DOHH2 (cell line): ENCODE data around the gene C1QTNF6.
"Not testable (repeated sequence)": the region's sequence is repeated elsewhere in the genome, so short reads cannot be mapped to it uniquely, and the experiment has no call there.

Source experiments
- H3F3A ChIP-seq: fragments of 200-600 bp; sonication (generic), shearing (Covaris generic); 2 replicates; pipeline ENCODE4 v1.6.0; 2016; ENCODE audit warnings: antibody characterized with exemption, mild to moderate bottlenecking; ENCODE audit not compliant: control insufficient read depth, insufficient read depth
- H3K27ac ChIP-seq: fragments of 200-600 bp; sonication (generic); 2 replicates; pipeline ENCODE4 v1.5.1; 2014; ENCODE audit warnings: low read depth, mild to moderate bottlenecking, low read length, moderate library complexity
- H3K27me3 ChIP-seq: fragments of 200-600 bp; sonication (generic); 2 replicates; pipeline ENCODE4 v1.6.1; 2014; ENCODE audit warnings: mild to moderate bottlenecking, low read length, mixed read lengths; ENCODE audit not compliant: control insufficient read depth
- H3K36me3 ChIP-seq: fragments of 200-600 bp; sonication (generic); 2 replicates; pipeline ENCODE4 v1.6.1; 2014; ENCODE audit warnings: mild to moderate bottlenecking, low read length, moderate library complexity, mixed read lengths; ENCODE audit not compliant: control insufficient read depth
- H3K4me1 ChIP-seq: fragments of 200-600 bp; sonication (generic); 2 replicates; pipeline ENCODE4 v1.6.1; 2014; ENCODE audit warnings: mild to moderate bottlenecking, low read length, mixed read lengths; ENCODE audit not compliant: control insufficient read depth
- H3K4me2 ChIP-seq: fragments of 200-600 bp; sonication (generic); 2 replicates; pipeline ENCODE4 v1.6.0; 2014; ENCODE audit warnings: mild to moderate bottlenecking, low read length, moderate library complexity
- H3K4me3 ChIP-seq: fragments of 200-600 bp; sonication (generic); 2 replicates; pipeline ENCODE4 v1.5.1; 2014; ENCODE audit warnings: mild to moderate bottlenecking, low read length, mixed read lengths
- H3K79me2 ChIP-seq: fragments of 200-600 bp; sonication (generic); 2 replicates; pipeline ENCODE4 v1.6.1; 2014; ENCODE audit warnings: mild to moderate bottlenecking, low read length, mixed read lengths; ENCODE audit not compliant: control insufficient read depth
- H3K9me2 ChIP-seq: fragments of 200-600 bp; sonication (generic); replicated peaks from 2 replicates; pipeline ENCODE4 v1.6.1; 2014; ENCODE audit warnings: mild to moderate bottlenecking, low read length, mixed read lengths; ENCODE audit not compliant: control insufficient read depth
- H3K9me3 ChIP-seq: fragments of 200-600 bp; sonication (generic); 2 replicates; pipeline ENCODE4 v1.6.1; 2014; ENCODE audit warnings: antibody characterized with exemption, low read length, mixed read lengths; ENCODE audit not compliant: control insufficient read depth, insufficient read depth
- H4K20me1 ChIP-seq: fragments of 200-600 bp; sonication (generic); 2 replicates; pipeline ENCODE4 v1.6.0; 2014; ENCODE audit warnings: low read depth, mild to moderate bottlenecking, antibody characterized with exemption, low read length, moderate library complexity; ENCODE audit not compliant: control insufficient read depth, insufficient read depth
- CTCF ChIP-seq: fragments of 200-600 bp; sonication (generic); IDR thresholded peaks from one replicate; pipeline ENCODE4 v1.5.1; 2014; ENCODE audit warnings: antibody characterized with exemption, mild to moderate bottlenecking, low read depth, low read length; ENCODE audit not compliant: poor library complexity, severe bottlenecking
- EZH2phosphoT487 ChIP-seq: fragments of 200-600 bp; sonication (generic); IDR thresholded peaks from 2 replicates; pipeline ENCODE4 v1.6.1; 2017; ENCODE audit warnings: borderline replicate concordance, mild to moderate bottlenecking, antibody characterized with exemption, low read length, moderate library complexity, mixed read lengths

The C1QTNF6 gene

GRCh38 chr22:37171662-37172061, 16.4 kb downstream of the C1QTNF6 start:
- TF ChIP-seq CTCF: no peak
- no peak for TF ChIP-seq EZH2phosphoT487
- Histone ChIP-seq H3K4me3 (no peak overlapping the region), H3K27me3 (peaks cover 40% of the 10 kb centered on the region), H4K20me1 (no peaks in the 10 kb centered on the region), H3K9me2 (no peaks in the 10 kb centered on the region), H3K27ac (no peak overlapping the region), H3K4me1 (peaks cover 2% of the 10 kb centered on the region), H3F3A (no peaks in the 10 kb centered on the region), H3K9me3 (no peaks in the 10 kb centered on the region), H3K36me3 (no peaks in the 10 kb centered on the region), H3K79me2 (no peaks in the 10 kb centered on the region), H3K4me2 (no peak overlapping the region)

- not testable (repeated sequence) for H3K4me1 ChIP-seq, H3K79me2 ChIP-seq, H3K27ac ChIP-seq, H3K9me3 ChIP-seq, H3F3A ChIP-seq, H3K4me2 ChIP-seq, H4K20me1 ChIP-seq, H3K9me2 ChIP-seq, H3K4me3 ChIP-seq, H3K36me3 ChIP-seq
- peaks cover 34% of the 10 kb centered on the region for H3K27me3 ChIP-seq
Observed at GRCh38 chr22:37170689-37171405, 17.2 kb downstream of the C1QTNF6 start.

GRCh38 chr22:37169947-37170688, 17.9 kb downstream of the C1QTNF6 start:
- no peaks in the 10 kb centered on the region for H3K79me2 ChIP-seq
- peaks cover 6% of the 10 kb centered on the region for H3K4me1 ChIP-seq
- no peaks in the 10 kb centered on the region for H3F3A ChIP-seq

More at GRCh38 chr22:37169947-37170688, 17.9 kb downstream of the C1QTNF6 start:
- Histone ChIP-seq H3K4me3 (no peak overlapping the region), H3K27ac (no peak overlapping the region), H3K27me3 (peaks cover 28% of the 10 kb centered on the region), H3K4me2 (no peak overlapping the region), H3K9me3 (no peaks in the 10 kb centered on the region), H3K36me3 (no peaks in the 10 kb centered on the region), H3K9me2 (no peaks in the 10 kb centered on the region), H4K20me1 (no peaks in the 10 kb centered on the region)
- no peak for TF ChIP-seq EZH2phosphoT487
- peak; percentile 34 for TF ChIP-seq CTCF
